HG03060 (cell line): ENCODE data around the gene HSPE1.
"Not testable (repeated sequence)": the region's sequence is repeated elsewhere in the genome, so short reads cannot be mapped to it uniquely, and the experiment has no call there.

Experiments
- ATAC-seq: cut with Tn5 transposase; IDR thresholded peaks from one replicate; pipeline ENCODE4 v1.9.1; 2021; ENCODE audit warnings: low read depth, moderate number of reproducible peaks; ENCODE audit not compliant: unreplicated experiment

The HSPE1 gene

GRCh38 chr2:197498235-197498936, 1.8 kb upstream of the HSPE1 start:
- no peak for ATAC-seq

GRCh38 chr2:197498937-197499593, 1.1 kb upstream of the HSPE1 start:
- ATAC-seq, result no peak

GRCh38 chr2:197500503-197501131, 438 bp downstream of the HSPE1 start:
- no peak for ATAC-seq

GRCh38 chr2:197502201-197502600, 2.0 kb downstream of the HSPE1 start:
- ATAC-seq, result no peak

- ATAC-seq, result no peak
Measured at GRCh38 chr2:197502685-197503084, 2.5 kb downstream of the HSPE1 start.

GRCh38 chr2:197504000-197504399, 3.8 kb downstream of the HSPE1 start:
- no peak for ATAC-seq

GRCh38 chr2:197504512-197504911, 4.3 kb downstream of the HSPE1 start:
- ATAC-seq, result no peak

GRCh38 chr2:197506658-197507057, 6.5 kb downstream of the HSPE1 start:
- no peak for ATAC-seq

GRCh38 chr2:197513915-197514314, 13.7 kb downstream of the HSPE1 start:
- ATAC-seq, result no peak

- no peak for ATAC-seq
Measured at GRCh38 chr2:197514754-197515153, 14.6 kb downstream of the HSPE1 start.

- no peak for ATAC-seq
Measured at GRCh38 chr2:197515315-197515738, 15.1 kb downstream of the HSPE1 start.

GRCh38 chr2:197515739-197516392, 15.7 kb downstream of the HSPE1 start, which contains the start of gene MOB4:
MOB4 (plus strand) TSS chr2:197516066; CDS start chr2:197516087, 21 bp downstream.
- ATAC-seq, result peak; percentile 89

- no peak for ATAC-seq
Measured at GRCh38 chr2:197516393-197516761, 16.2 kb downstream of the HSPE1 start.

- no peak for ATAC-seq
Measured at GRCh38 chr2:197517150-197517549, 17.0 kb downstream of the HSPE1 start.

GRCh38 chr2:197538412-197538811, 38.2 kb downstream of the HSPE1 start:
- ATAC-seq, result no peak

GRCh38 chr2:197539734-197540133, 39.6 kb downstream of the HSPE1 start:
- ATAC-seq, result no peak

- no peak for ATAC-seq
Measured at GRCh38 chr2:197543206-197543605, 43.0 kb downstream of the HSPE1 start.

- no peak for ATAC-seq
Measured at GRCh38 chr2:197547163-197547900, 47.2 kb downstream of the HSPE1 start.

GRCh38 chr2:197548582-197548981, 48.4 kb downstream of the HSPE1 start:
- no peak for ATAC-seq

GRCh38 chr2:197551260-197551659, 51.1 kb downstream of the HSPE1 start:
- not testable (repeated sequence) for ATAC-seq
